ENCODE measurements around the gene OR2G6. TPM values are rescaled to one million over a fixed set of nuclear protein-coding genes. Genes with fewer than 3 reads are reported as not detected.
A peak's percentile ranks its signal among the peaks of the same experiment; 100 is the strongest.
"Not testable (repeated sequence)": the region's sequence is repeated elsewhere in the genome, so short reads cannot be mapped to it uniquely, and the experiment has no call there.

The OR2G6 gene
- total and polyA plus RNA-seq, 2 of the 8 experiments (the other 6 are each of a cell fraction or from before 2014, with no cell fraction given), result not detected

DNA sequence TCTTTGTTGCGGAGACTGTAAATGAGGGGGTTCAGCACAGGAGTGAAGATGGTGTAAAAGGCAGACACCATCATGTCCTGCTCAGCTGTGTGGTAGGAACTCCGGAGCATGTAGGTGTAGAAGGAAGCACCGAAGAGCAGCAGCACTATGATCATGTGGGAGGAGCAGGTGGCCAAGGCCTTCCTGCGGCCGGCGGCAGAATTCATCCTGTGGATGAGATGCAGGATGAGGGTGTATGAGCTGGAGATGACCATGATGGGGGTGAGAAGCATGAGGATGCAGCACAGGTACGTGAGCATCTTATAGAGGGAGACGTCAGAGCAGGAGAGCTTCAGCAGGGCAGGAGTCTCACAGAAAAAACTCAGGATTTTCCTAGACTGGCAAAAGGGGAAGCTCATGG, 66.0 kb downstream of the OR2G6 start:
- H3K9me3 ChIP-seq (ENCODE audit: insufficient read depth in 2 of 2, low read depth in 1 of 2, low read length in 1 of 2), result peaks cover 12 to 20% of the 10 kb centered on the region in 2 experiments; a peak in 3 of 4 replicates
- H3K4me1 ChIP-seq (replicated peaks in 1 of 4; ENCODE audit: control insufficient read depth in 3 of 4, insufficient read depth in 4 of 4, low read length in 3 of 4); H3K56ac ChIP-seq (replicated peaks; ENCODE audit: insufficient read length, low read depth, low read length); H4K20me1 ChIP-seq (replicated peaks in 1 of 2; ENCODE audit: control insufficient read depth in 1 of 2, insufficient read depth in 2 of 2, low read length in 2 of 2); H2BK5ac ChIP-seq (ENCODE audit: low read depth, low read length); H3K36me3 ChIP-seq (ENCODE audit: control insufficient read depth in 2 of 4, insufficient read depth in 4 of 4, low read length in 3 of 4); H3K27me3 ChIP-seq (replicated peaks in 1 of 4; ENCODE audit: control insufficient read depth in 3 of 4, extremely low read depth in 1 of 4, insufficient read depth in 3 of 4, low read length in 3 of 4); H3K79me2 ChIP-seq (ENCODE audit: control insufficient read depth in 1 of 2, insufficient read depth in 2 of 2, low read length in 2 of 2); H3K4ac ChIP-seq (replicated peaks; ENCODE audit: insufficient read length, low read depth, low read length); H3K23ac ChIP-seq (ENCODE audit: insufficient read length); H2AK5ac ChIP-seq (ENCODE audit: low read depth, low read length); H4K8ac ChIP-seq (ENCODE audit: extremely low read depth, insufficient read depth, low read length); CTCF ChIA-PET (ENCODE audit: partially characterized antibody); H2BK20ac ChIP-seq (ENCODE audit: low read length); H3K18ac ChIP-seq (ENCODE audit: extremely low read depth, low read length); H2BK12ac ChIP-seq (ENCODE audit: low read depth, low read length); H3K79me1 ChIP-seq (ENCODE audit: low read depth, low read length); H3K23me2 ChIP-seq (ENCODE audit: low read depth, low read length); H3K9ac ChIP-seq (replicated peaks in 1 of 4; ENCODE audit: extremely low read depth in 1 of 4, low read depth in 3 of 4, low read length in 3 of 4); FAIRE-seq; H3K27ac ChIP-seq (ENCODE audit: low read depth, low read length); H2BK15ac ChIP-seq (ENCODE audit: low read length); H2BK120ac ChIP-seq (replicated peaks; ENCODE audit: low read depth, low read length); H3K4me2 ChIP-seq (ENCODE audit: insufficient read depth in 1 of 2, low read depth in 2 of 2, low read length in 2 of 2); POLR2A ChIA-PET (ENCODE audit: partially characterized antibody); H2AFZ ChIP-seq (ENCODE audit: low read length); H4K91ac ChIP-seq (replicated peaks; ENCODE audit: insufficient read length, low read length); DNase-seq (ENCODE audit: low read depth in 1 of 2, low spot score in 2 of 2); H3K14ac ChIP-seq (ENCODE audit: insufficient read length); H4K5ac ChIP-seq (ENCODE audit: insufficient read length, low read depth, low read length); H3K4me3 ChIP-seq (ENCODE audit: extremely low read depth in 1 of 4, insufficient read depth in 2 of 4, low read depth in 3 of 4, low read length in 4 of 4): not testable (repeated sequence)
- 89% methylated on average over 5 of the region's 8 CpGs; no CpG with 5 or more reads in 1 of the 2 experiments for WGBS, 2 experiments (ENCODE audit: extremely low coverage in 1 of 2, insufficient coverage in 1 of 2, insufficient read length in 1 of 2, insufficient replicate concordance in 2 of 2, low coverage in 1 of 2, low lambda C conversion rate in 2 of 2, missing lambda C conversion rate in 1 of 2)

DNA sequence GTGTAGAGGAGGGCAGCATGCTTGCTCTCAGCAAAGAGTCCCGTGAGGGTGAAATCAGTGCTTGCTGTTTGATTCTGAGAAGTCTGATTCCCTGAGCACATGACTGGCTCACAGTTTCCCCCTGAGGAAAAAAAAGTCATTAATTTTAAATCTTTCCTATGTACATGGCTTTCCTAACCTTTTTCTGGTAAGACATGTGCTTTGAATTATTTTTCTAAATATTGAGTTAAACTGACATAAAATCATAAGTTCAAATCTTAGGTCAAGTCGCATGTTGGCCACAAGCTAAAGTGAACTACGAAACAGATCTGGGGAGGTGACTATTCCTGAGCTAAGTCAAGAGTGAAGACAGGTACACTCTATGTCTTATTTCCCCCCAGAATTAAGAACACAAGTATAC, 66.8 kb downstream of the OR2G6 start, which contains the start of gene OR2T34:
TSS of gene OR2T34 (minus strand) at position 101 of the 400 bp plus-strand sequence. CDS start at position 101, 0 bp downstream.
- POLR2A ChIA-PET (ENCODE audit: partially characterized antibody); H3K9ac ChIP-seq (replicated peaks in 1 of 4; ENCODE audit: extremely low read depth in 1 of 4, low read depth in 3 of 4, low read length in 3 of 4); H3K14ac ChIP-seq (ENCODE audit: insufficient read length); H2BK12ac ChIP-seq (ENCODE audit: low read depth, low read length); H3K4me1 ChIP-seq (replicated peaks in 1 of 4; ENCODE audit: control insufficient read depth in 3 of 4, insufficient read depth in 4 of 4, low read length in 3 of 4); H3K4me2 ChIP-seq (ENCODE audit: insufficient read depth in 1 of 2, low read depth in 2 of 2, low read length in 2 of 2); H3K23me2 ChIP-seq (ENCODE audit: low read depth, low read length); H3K4ac ChIP-seq (replicated peaks; ENCODE audit: insufficient read length, low read depth, low read length); H3K27ac ChIP-seq (ENCODE audit: low read depth, low read length); H3K79me2 ChIP-seq (ENCODE audit: control insufficient read depth in 1 of 2, insufficient read depth in 2 of 2, low read length in 2 of 2); H2BK15ac ChIP-seq (ENCODE audit: low read length); H2BK120ac ChIP-seq (replicated peaks; ENCODE audit: low read depth, low read length); H3K56ac ChIP-seq (replicated peaks; ENCODE audit: insufficient read length, low read depth, low read length); H3K79me1 ChIP-seq (ENCODE audit: low read depth, low read length); H2AFZ ChIP-seq (ENCODE audit: low read length); H2AK5ac ChIP-seq (ENCODE audit: low read depth, low read length); CTCF ChIA-PET (ENCODE audit: partially characterized antibody); H3K18ac ChIP-seq (ENCODE audit: extremely low read depth, low read length); H4K20me1 ChIP-seq (replicated peaks in 1 of 2; ENCODE audit: control insufficient read depth in 1 of 2, insufficient read depth in 2 of 2, low read length in 2 of 2); H2BK5ac ChIP-seq (ENCODE audit: low read depth, low read length); H4K8ac ChIP-seq (ENCODE audit: extremely low read depth, insufficient read depth, low read length); H3K4me3 ChIP-seq (ENCODE audit: extremely low read depth in 1 of 4, insufficient read depth in 2 of 4, low read depth in 3 of 4, low read length in 4 of 4); H3K36me3 ChIP-seq (ENCODE audit: control insufficient read depth in 2 of 4, insufficient read depth in 4 of 4, low read length in 3 of 4); H3K27me3 ChIP-seq (replicated peaks in 1 of 4; ENCODE audit: control insufficient read depth in 3 of 4, extremely low read depth in 1 of 4, insufficient read depth in 3 of 4, low read length in 3 of 4); DNase-seq (ENCODE audit: low read depth in 1 of 2, low spot score in 2 of 2); H3K23ac ChIP-seq (ENCODE audit: insufficient read length); H4K91ac ChIP-seq (replicated peaks; ENCODE audit: insufficient read length, low read length); H2BK20ac ChIP-seq (ENCODE audit: low read length); H4K5ac ChIP-seq (ENCODE audit: insufficient read length, low read depth, low read length): not testable (repeated sequence)
- WGBS, 2 experiments (ENCODE audit: extremely low coverage in 1 of 2, insufficient coverage in 1 of 2, insufficient read length in 1 of 2, insufficient replicate concordance in 2 of 2, low coverage in 1 of 2, low lambda C conversion rate in 2 of 2, missing lambda C conversion rate in 1 of 2), result 93% methylated on average over 3 of the region's 3 CpGs; no CpG with 5 or more reads in 1 of the 2 experiments
- peak; percentile 55 for FAIRE-seq
- peaks cover 12 to 23% of the 10 kb centered on the region in 2 experiments; a peak in 3 of 4 replicates for H3K9me3 ChIP-seq (ENCODE audit: insufficient read depth in 2 of 2, low read depth in 1 of 2, low read length in 1 of 2)
